ENCODE data around the gene LYRM4.

DNA sequence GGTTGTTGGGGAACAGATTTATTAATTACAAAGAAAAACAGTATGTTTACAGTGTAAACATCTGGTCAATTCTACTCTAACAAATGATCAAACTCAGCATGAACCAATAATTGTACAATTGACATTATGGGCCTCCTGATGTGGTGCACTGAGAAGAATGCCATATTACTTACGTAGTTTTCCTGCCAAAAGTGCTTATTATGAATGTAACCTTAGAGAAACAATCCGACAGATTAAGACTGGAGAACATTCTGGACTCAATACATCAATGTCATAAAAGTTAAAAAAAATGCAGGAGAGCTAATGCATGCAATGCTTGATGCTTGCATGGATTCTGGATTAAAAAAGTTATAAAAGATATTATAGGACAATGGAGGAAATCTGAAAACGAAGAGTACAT, 69.0 kb downstream of the LYRM4 start:
- TF ChIP-seq POLR2A (conservative IDR thresholded peaks at IDR 0.05) (no peak), ZNF324 (CRISPR knock-in tag; IDR thresholded peaks at IDR 0.05) (no peak), ZKSCAN3 (CRISPR knock-in tag; IDR thresholded peaks at IDR 0.05) (no peak), CXXC5 (CRISPR knock-in tag; IDR thresholded peaks at IDR 0.05) (no peak), RBBP5 (IDR thresholded peaks at IDR 0.05; ENCODE audit: borderline replicate concordance, insufficient read depth, low read length, poor library complexity, severe bottlenecking) (no peak), PCBP2 (IDR thresholded peaks at IDR 0.05; ENCODE audit: low read depth, low read length, poor library complexity, severe bottlenecking) (no peak), BHLHE40 (IDR thresholded peaks at IDR 0.05; ENCODE audit: low read length) (no peak)
- TF ChIP-seq, protein P1, sequence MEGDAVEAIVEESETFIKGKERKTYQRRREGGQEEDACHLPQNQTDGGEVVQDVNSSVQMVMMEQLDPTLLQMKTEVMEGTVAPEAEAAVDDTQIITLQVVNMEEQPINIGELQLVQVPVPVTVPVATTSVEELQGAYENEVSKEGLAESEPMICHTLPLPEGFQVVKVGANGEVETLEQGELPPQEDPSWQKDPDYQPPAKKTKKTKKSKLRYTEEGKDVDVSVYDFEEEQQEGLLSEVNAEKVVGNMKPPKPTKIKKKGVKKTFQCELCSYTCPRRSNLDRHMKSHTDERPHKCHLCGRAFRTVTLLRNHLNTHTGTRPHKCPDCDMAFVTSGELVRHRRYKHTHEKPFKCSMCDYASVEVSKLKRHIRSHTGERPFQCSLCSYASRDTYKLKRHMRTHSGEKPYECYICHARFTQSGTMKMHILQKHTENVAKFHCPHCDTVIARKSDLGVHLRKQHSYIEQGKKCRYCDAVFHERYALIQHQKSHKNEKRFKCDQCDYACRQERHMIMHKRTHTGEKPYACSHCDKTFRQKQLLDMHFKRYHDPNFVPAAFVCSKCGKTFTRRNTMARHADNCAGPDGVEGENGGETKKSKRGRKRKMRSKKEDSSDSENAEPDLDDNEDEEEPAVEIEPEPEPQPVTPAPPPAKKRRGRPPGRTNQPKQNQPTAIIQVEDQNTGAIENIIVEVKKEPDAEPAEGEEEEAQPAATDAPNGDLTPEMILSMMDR (IDR thresholded peaks at IDR 0.05 in 2 of 3, conservative IDR thresholded peaks at IDR 0.05 in 1 of 3; ENCODE audit: insufficient read depth in 2 of 3, low read depth in 1 of 3, low read length in 3 of 3), result no peak
- TF ChIP-seq, protein P2, sequence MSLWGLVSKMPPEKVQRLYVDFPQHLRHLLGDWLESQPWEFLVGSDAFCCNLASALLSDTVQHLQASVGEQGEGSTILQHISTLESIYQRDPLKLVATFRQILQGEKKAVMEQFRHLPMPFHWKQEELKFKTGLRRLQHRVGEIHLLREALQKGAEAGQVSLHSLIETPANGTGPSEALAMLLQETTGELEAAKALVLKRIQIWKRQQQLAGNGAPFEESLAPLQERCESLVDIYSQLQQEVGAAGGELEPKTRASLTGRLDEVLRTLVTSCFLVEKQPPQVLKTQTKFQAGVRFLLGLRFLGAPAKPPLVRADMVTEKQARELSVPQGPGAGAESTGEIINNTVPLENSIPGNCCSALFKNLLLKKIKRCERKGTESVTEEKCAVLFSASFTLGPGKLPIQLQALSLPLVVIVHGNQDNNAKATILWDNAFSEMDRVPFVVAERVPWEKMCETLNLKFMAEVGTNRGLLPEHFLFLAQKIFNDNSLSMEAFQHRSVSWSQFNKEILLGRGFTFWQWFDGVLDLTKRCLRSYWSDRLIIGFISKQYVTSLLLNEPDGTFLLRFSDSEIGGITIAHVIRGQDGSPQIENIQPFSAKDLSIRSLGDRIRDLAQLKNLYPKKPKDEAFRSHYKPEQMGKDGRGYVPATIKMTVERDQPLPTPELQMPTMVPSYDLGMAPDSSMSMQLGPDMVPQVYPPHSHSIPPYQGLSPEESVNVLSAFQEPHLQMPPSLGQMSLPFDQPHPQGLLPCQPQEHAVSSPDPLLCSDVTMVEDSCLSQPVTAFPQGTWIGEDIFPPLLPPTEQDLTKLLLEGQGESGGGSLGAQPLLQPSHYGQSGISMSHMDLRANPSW (CRISPR knock-in tag; IDR thresholded peaks at IDR 0.05), result no peak

Data from K562 (cell line).